HCT116 (cell line): Measurements from ENCODE around the gene CCDC90B. TPM values are rescaled to one million over a fixed set of nuclear protein-coding genes. Genes with fewer than 3 reads are reported as not detected.

Experiments
- ATAC-seq: fragments of 200-7000 bp; cut with Tn5 transposase; 2 replicates; pipeline ENCODE4 v1.9.1; 2020; ENCODE audit warnings: mild to moderate bottlenecking, moderate library complexity
- BruUV-seq: library from RNA; stranded (reverse); fragments of 400-500 nt; replicated peaks from 2 replicates; lab custom pipeline; 2021; lab: Mats Ljungman, UMichigan
- CTCF ChIA-PET: fragments of 300-600 bp; sonication (Branson Sonifier 250); formaldehyde crosslinking; loops from one replicate; lab custom pipeline; 2021; ENCODE audit warnings: antibody characterized with exemption; lab: Charles Lee
- POLR2A ChIA-PET: fragments of 300-600, 350-600 bp; sonication (Branson Sonifier 250); formaldehyde crosslinking; loops from one replicate; lab custom pipeline; 2021; ENCODE audit warnings: antibody characterized with exemption; lab: Charles Lee
- RAD21 ChIA-PET, 2 experiments: fragments of 300-600 bp; sonication (Branson Sonifier 250); formaldehyde crosslinking; loops; one replicate each; lab custom pipeline; 2023; ENCODE audit warnings: low total read pairs in 2 of 2; ENCODE audit not compliant: uncharacterized antibody in 2 of 2, unreplicated experiment in 2 of 2, low non-redundant PET in 1 of 2; lab: Charles Lee
- DNase-seq: peaks from one replicate; pipeline ENCODE4 v3.0.0-alpha.2; 2010; ENCODE audit warnings: low read depth, low spot score
- H2AFZ ChIP-seq: fragments of 200-600 bp; shearing (Covaris generic), sonication (generic); 2 replicates; pipeline ENCODE4 v1.6.1; 2017; ENCODE audit warnings: low read depth, mixed run types, mixed read lengths, antibody characterized with exemption, low read length; ENCODE audit not compliant: poor library complexity, severe bottlenecking
- H3K27ac ChIP-seq: 2 replicates; pipeline ENCODE4 v1.5.1; 2012; ENCODE audit warnings: low read depth, low read length
- H3K27me3 ChIP-seq: fragments of 200-600 bp; sonication (generic); 2 replicates; pipeline ENCODE4 v1.6.1; 2016; ENCODE audit warnings: mixed run types, low read length, mixed read lengths; ENCODE audit not compliant: insufficient read depth
- H3K36me3 ChIP-seq, 2 experiments: fragments of 200-500 bp in 1 of 2; fragments of 200-600 bp in 1 of 2; sonication (Bioruptor generic) in 1 of 2; sonication (generic) in 1 of 2; 2 replicates each; pipeline versions ENCODE4 v1.5.1 to v1.6.1; 2014 to 2016; ENCODE audit warnings: low read length in 2 of 2, inconsistent platforms in 1 of 2, mixed read lengths in 1 of 2, mixed run types in 1 of 2; ENCODE audit not compliant: insufficient read depth in 2 of 2, control insufficient read depth in 1 of 2
- H3K4me1 ChIP-seq, 2 experiments: fragments of 200-600 bp in 1 of 2; sonication (generic) in 1 of 2; 2 replicates each; pipeline versions ENCODE4 v1.5.1 to v1.6.1; 2012 to 2017; ENCODE audit warnings: low read length in 2 of 2, inconsistent platforms in 1 of 2, mild to moderate bottlenecking in 1 of 2, mixed read lengths in 1 of 2, mixed run types in 1 of 2, moderate library complexity in 1 of 2; ENCODE audit not compliant: insufficient read depth in 2 of 2, control insufficient read depth in 1 of 2
- H3K4me2 ChIP-seq: fragments of 200-600 bp; sonication (generic); 2 replicates; pipeline ENCODE4 v1.6.1; 2017; ENCODE audit warnings: mixed run types, low read length, mixed read lengths
- H3K4me3 ChIP-seq, 2 experiments: fragments of 200-600 bp in 1 of 2; sonication (generic) in 1 of 2; replicated peaks in 1 of 2; 2 replicates each; pipeline ENCODE4 v1.5.1; 2011 to 2016; ENCODE audit warnings: low read length in 2 of 2, control low read depth in 1 of 2, low read depth in 1 of 2, mild to moderate bottlenecking in 1 of 2, mixed read lengths in 1 of 2, mixed run types in 1 of 2
- H3K79me2 ChIP-seq: fragments of 200-600 bp; sonication (generic); 2 replicates; pipeline ENCODE4 v1.6.1; 2017; ENCODE audit warnings: mild to moderate bottlenecking, mixed run types, low read length, moderate library complexity, mixed read lengths; ENCODE audit not compliant: insufficient read depth
- H3K9ac ChIP-seq: fragments of 200-600 bp; sonication (generic); 2 replicates; pipeline ENCODE4 v1.6.1; 2016; ENCODE audit warnings: low read length, mixed read lengths
- H3K9me2 ChIP-seq: fragments of 200-600 bp; sonication (generic), shearing (Covaris generic); 2 replicates; pipeline ENCODE4 v1.6.1; 2017; ENCODE audit warnings: mixed run types, mild to moderate bottlenecking, moderate library complexity; ENCODE audit not compliant: insufficient read depth
- H3K9me3 ChIP-seq, 2 experiments: fragments of 200-500 bp in 1 of 2; fragments of 200-600 bp in 1 of 2; sonication (Bioruptor generic) in 1 of 2; sonication (generic) in 1 of 2; 2 replicates each; pipeline ENCODE4 v1.6.1; 2014 to 2017; ENCODE audit warnings: low read length in 2 of 2, mixed read lengths in 2 of 2, inconsistent platforms in 1 of 2, low read depth in 1 of 2, mild to moderate bottlenecking in 1 of 2, mixed run types in 1 of 2, moderate library complexity in 1 of 2; ENCODE audit not compliant: control insufficient read depth in 1 of 2, insufficient read depth in 1 of 2
- H4K20me1 ChIP-seq: fragments of 200-600 bp; sonication (generic), shearing (Covaris generic); 2 replicates; pipeline ENCODE4 v1.6.1; 2017; ENCODE audit warnings: mixed run types, mild to moderate bottlenecking, moderate library complexity; ENCODE audit not compliant: insufficient read depth
- CEBPB ChIP-seq: IDR thresholded peaks from 2 replicates; pipeline ENCODE4 v1.6.1; 2012; ENCODE audit warnings: low read depth
- CTCF ChIP-seq, 3 experiments: fragments of 200-600 bp in 1 of 3; sonication (generic) in 1 of 3; IDR thresholded peaks in 2 of 3; conservative IDR thresholded peaks in 1 of 3; 2 replicates each; pipeline ENCODE4 v1.5.1; 2012 to 2017; ENCODE audit warnings: low read depth in 2 of 3, low read length in 2 of 3, antibody characterized with exemption in 1 of 3, borderline replicate concordance in 1 of 3, control low read depth in 1 of 3, mild to moderate bottlenecking in 1 of 3, mixed read lengths in 1 of 3, mixed run types in 1 of 3, moderate library complexity in 1 of 3; ENCODE audit not compliant: insufficient read depth in 1 of 3
- EGR1 ChIP-seq: IDR thresholded peaks from 2 replicates; pipeline ENCODE4 v1.6.1; 2012; ENCODE audit warnings: low read depth
- EZH2 ChIP-seq: fragments of 200-600 bp; sonication (generic); IDR thresholded peaks from 2 replicates; pipeline ENCODE4 v1.6.1; 2017; ENCODE audit warnings: antibody characterized with exemption, mixed run types
- JUND ChIP-seq: IDR thresholded peaks from 2 replicates; pipeline ENCODE4 v1.6.1; 2012
- MAX ChIP-seq: IDR thresholded peaks from 2 replicates; pipeline ENCODE4 v1.6.1; 2012
- POLR2A ChIP-seq: IDR thresholded peaks from 2 replicates; pipeline ENCODE4 v1.7.0; 2011; ENCODE audit warnings: borderline replicate concordance; ENCODE audit not compliant: insufficient read depth, insufficient read length; ENCODE audit errors: extremely low read depth
- POLR2AphosphoS5 ChIP-seq: IDR thresholded peaks from 2 replicates; pipeline ENCODE4 v1.6.1; 2011; ENCODE audit warnings: mild to moderate bottlenecking, low read depth, low read length, moderate library complexity
- RAD21 ChIP-seq: IDR thresholded peaks from 2 replicates; pipeline ENCODE4 v1.6.1; 2012; ENCODE audit warnings: low read depth, mild to moderate bottlenecking
- ZBTB33 ChIP-seq: IDR thresholded peaks from 2 replicates; pipeline ENCODE4 v1.6.1; 2011; ENCODE audit warnings: mild to moderate bottlenecking, low read length, moderate library complexity; ENCODE audit not compliant: insufficient replicate concordance; ENCODE audit errors: extremely low read depth
- ZFX ChIP-seq: fragments of 450-650 bp; IDR thresholded peaks from 2 replicates; pipeline ENCODE4 v1.6.1; 2017
- intact Hi-C: fragments of 100-400 bp; cut with micrococcal nuclease; formaldehyde crosslinking; loops from 2 replicates; pipeline ENCODE4 v1.10.0; 2022
- total RNA-seq: library from RNA; stranded (reverse); gene quantifications from one replicate; pipeline ENCODE4 v1.2.1, GENCODE V29; 2021; ENCODE audit not compliant: unreplicated experiment

The CCDC90B gene
- total RNA-seq, 1 experiment from 2014 or later, result 30.3 TPM

GRCh38 chr11:83330303-83330702, 44.1 kb upstream of the CCDC90B start:
- no peak overlapping the region for H3K4me2 ChIP-seq
- H3K9me3 ChIP-seq, result no peaks in the 10 kb centered on the region
- H3K79me2 ChIP-seq, result no peaks in the 10 kb centered on the region
- H3K4me3 ChIP-seq, result no peak overlapping the region
- no peaks in the 10 kb centered on the region for H3K9me2 ChIP-seq
- H3K4me1 ChIP-seq, result no peaks in the 10 kb centered on the region
- H3K27me3 ChIP-seq, result peaks cover 9% of the 10 kb centered on the region; the same call in 1 of the 2 replicates
- ChIA-PET CTCF (no interaction called here), POLR2A (no interaction called here), RAD21 (no interaction called here)
- no peak for TF ChIP-seq CTCF (IDR thresholded peaks at IDR 0.05 in 2 of 3, conservative IDR thresholded peaks at IDR 0.05 in 1 of 3; ENCODE audit: borderline replicate concordance in 1 of 3, insufficient read depth in 1 of 3, low read depth in 2 of 3, low read length in 2 of 3)
- TF ChIP-seq ZBTB33, result no peak
- no peak for TF ChIP-seq RAD21
- no peak for TF ChIP-seq EZH2
- TF ChIP-seq CEBPB, result no peak
- TF ChIP-seq POLR2AphosphoS5, result no peak
- TF ChIP-seq ZFX, result no peak
- TF ChIP-seq MAX, result no peak
- TF ChIP-seq JUND, result no peak
- TF ChIP-seq EGR1, result no peak
- no peak for TF ChIP-seq POLR2A
- no peaks in the 10 kb centered on the region for H3K36me3 ChIP-seq
- intact Hi-C loops, result no loop called here
- DNase-seq (no peak), ATAC-seq (no peak)
- no peak overlapping the region for H3K27ac ChIP-seq
- H3K9ac ChIP-seq, result no peak overlapping the region
- H2AFZ ChIP-seq, result no peak overlapping the region
- no peaks in the 10 kb centered on the region for H4K20me1 ChIP-seq
- no TSS peak for BruUV-seq
